IMR-90 (cell line): ENCODE measurements around the gene TMPRSS2. TPM values are rescaled to one million over a fixed set of nuclear protein-coding genes. Genes with fewer than 3 reads are reported as not detected.

Experiments
- ATAC-seq: fragments of 200-7000 bp; cut with Tn5 transposase; 2 replicates; pipeline ENCODE4 v1.9.1; 2020; ENCODE audit warnings: low read depth, mild to moderate bottlenecking, moderate library complexity
- BruUV-seq: library from RNA; stranded (reverse); fragments of 400-500 nt; replicated peaks from 2 replicates; lab custom pipeline; 2021; lab: Mats Ljungman, UMichigan
- CTCF ChIA-PET: fragments of 300-600 bp; formaldehyde crosslinking; extraction: SDS; loops from one replicate; lab custom pipeline; 2021; ENCODE audit warnings: antibody characterized with exemption; lab: Yijun Ruan, JAX
- POLR2A ChIA-PET: fragments of 300-600 bp; sonication (Branson Sonifier 250); formaldehyde crosslinking; loops from one replicate; lab custom pipeline; 2022; ENCODE audit warnings: antibody characterized with exemption; ENCODE audit not compliant: unreplicated experiment; lab: Charles Lee
- DNase-seq: peaks from one replicate; pipeline ENCODE4 v3.0.0; 2013
- H2AFZ ChIP-seq: replicated peaks from 2 replicates; pipeline ENCODE3; 2013; ENCODE audit warnings: low read length, mild to moderate bottlenecking; ENCODE audit not compliant: poor library complexity
- H2AK5ac ChIP-seq: 2 replicates; pipeline ENCODE4 v1.6.1; 2013; ENCODE audit warnings: low read depth, low read length, inconsistent platforms
- H2AK9ac ChIP-seq: replicated peaks from 2 replicates; pipeline ENCODE3; 2013; ENCODE audit warnings: mild to moderate bottlenecking, low read depth, low read length, moderate library complexity; ENCODE audit not compliant: poor library complexity
- H2BK120ac ChIP-seq: 2 replicates; pipeline ENCODE4 v1.6.1; 2013; ENCODE audit warnings: low read depth, low read length, inconsistent platforms
- H2BK15ac ChIP-seq: 3 replicates; pipeline ENCODE4 v1.6.1; 2013; ENCODE audit warnings: low read depth, low read length, inconsistent platforms
- H2BK20ac ChIP-seq: 2 replicates; pipeline ENCODE4 v1.6.1; 2013; ENCODE audit warnings: low read depth, mild to moderate bottlenecking, inconsistent platforms, low read length, moderate library complexity
- H2BK5ac ChIP-seq: 2 replicates; pipeline ENCODE4 v1.6.1; 2013; ENCODE audit warnings: mild to moderate bottlenecking, low read depth, low read length, inconsistent platforms; ENCODE audit not compliant: poor library complexity, severe bottlenecking
- H3K14ac ChIP-seq: replicated peaks from 2 replicates; pipeline ENCODE4 v1.6.1; 2013; ENCODE audit warnings: low read depth, low read length, inconsistent platforms
- H3K18ac ChIP-seq: 2 replicates; pipeline ENCODE4 v1.6.1; 2013; ENCODE audit warnings: low read depth, low read length, control low read depth
- H3K23ac ChIP-seq: 2 replicates; pipeline ENCODE4 v1.6.1; 2013; ENCODE audit warnings: low read depth, low read length, inconsistent platforms
- H3K27ac ChIP-seq: 2 replicates; pipeline ENCODE4 v1.5.1; 2013; ENCODE audit warnings: mild to moderate bottlenecking, control low read depth, low read length; ENCODE audit not compliant: insufficient read depth
- H3K27me3 ChIP-seq: 2 replicates; pipeline ENCODE4 v1.6.1; 2013; ENCODE audit warnings: low read length; ENCODE audit not compliant: control insufficient read depth, insufficient read depth
- H3K36me3 ChIP-seq: 2 replicates; pipeline ENCODE4 v1.6.1; 2013; ENCODE audit warnings: low read length, mixed read lengths; ENCODE audit not compliant: control insufficient read depth, insufficient read depth
- H3K4ac ChIP-seq: 2 replicates; pipeline ENCODE4 v1.6.1; 2013; ENCODE audit warnings: low read depth, low read length, inconsistent platforms
- H3K4me1 ChIP-seq: 2 replicates; pipeline ENCODE4 v1.6.1; 2013; ENCODE audit warnings: low read length, mixed read lengths; ENCODE audit not compliant: control insufficient read depth, insufficient read depth
- H3K4me2 ChIP-seq: 2 replicates; pipeline ENCODE4 v1.6.1; 2013; ENCODE audit warnings: low read depth, mild to moderate bottlenecking, control low read depth, low read length, moderate library complexity
- H3K4me3 ChIP-seq: 2 replicates; pipeline ENCODE4 v1.5.1; 2013; ENCODE audit warnings: low read depth, mild to moderate bottlenecking, control low read depth, low read length, moderate library complexity; ENCODE audit not compliant: insufficient read depth
- H3K56ac ChIP-seq: 2 replicates; pipeline ENCODE4 v1.6.1; 2013; ENCODE audit warnings: low read length, inconsistent platforms; ENCODE audit not compliant: insufficient read depth; ENCODE audit errors: extremely low read depth
- H3K79me1 ChIP-seq, 2 experiments: 2 replicates each; pipeline ENCODE4 v1.6.1; 2013; ENCODE audit warnings: low read length in 2 of 2, inconsistent platforms in 1 of 2, low read depth in 1 of 2
- H3K9ac ChIP-seq: 2 replicates; pipeline ENCODE4 v1.6.1; 2013; ENCODE audit warnings: low read depth, low read length, control low read depth
- H3K9me1 ChIP-seq: 2 replicates; pipeline ENCODE4 v1.6.1; 2013; ENCODE audit warnings: low read length, inconsistent platforms; ENCODE audit not compliant: insufficient read depth
- H3K9me3 ChIP-seq: 2 replicates; pipeline ENCODE4 v1.6.1; 2013; ENCODE audit warnings: low read length; ENCODE audit not compliant: control insufficient read depth, insufficient read depth
- H4K20me1 ChIP-seq: 2 replicates; pipeline ENCODE4 v1.6.1; 2013; ENCODE audit warnings: low read length, inconsistent platforms; ENCODE audit not compliant: insufficient read depth
- H4K5ac ChIP-seq: 2 replicates; pipeline ENCODE4 v1.6.1; 2013; ENCODE audit warnings: mild to moderate bottlenecking, low read depth, low read length, control low read depth
- H4K8ac ChIP-seq, 2 experiments: 2 replicates each; pipeline ENCODE4 v1.6.1; 2013; ENCODE audit warnings: low read depth in 2 of 2, low read length in 2 of 2, control low read depth in 1 of 2, inconsistent platforms in 1 of 2
- H4K91ac ChIP-seq: 2 replicates; pipeline ENCODE4 v1.6.1; 2013; ENCODE audit warnings: low read depth, low read length, inconsistent platforms; ENCODE audit not compliant: insufficient read depth
- BHLHE40 ChIP-seq: fragments of 150-350 bp; IDR thresholded peaks from 2 replicates; pipeline ENCODE4 v1.6.1; 2016; ENCODE audit warnings: mild to moderate bottlenecking, low read depth, low read length
- CEBPB ChIP-seq: IDR thresholded peaks from 2 replicates; pipeline ENCODE4 v1.6.1; 2012; ENCODE audit warnings: low read depth, low read length, improper control_type of control experiment
- CHD1 ChIP-seq: IDR thresholded peaks from 2 replicates; pipeline ENCODE4 v1.6.1; 2012; ENCODE audit warnings: low read depth, low read length, improper control_type of control experiment
- MAFK ChIP-seq: IDR thresholded peaks from 2 replicates; pipeline ENCODE4 v1.6.1; 2012; ENCODE audit warnings: low read depth, low read length, improper control_type of control experiment
- MAZ ChIP-seq: IDR thresholded peaks from 2 replicates; pipeline ENCODE4 v1.6.1; 2012; ENCODE audit warnings: low read depth, mild to moderate bottlenecking, low read length, improper control_type of control experiment, moderate library complexity, borderline replicate concordance
- MXI1 ChIP-seq: IDR thresholded peaks from 2 replicates; pipeline ENCODE4 v1.6.1; 2012; ENCODE audit warnings: low read depth, mild to moderate bottlenecking, low read length, moderate library complexity, borderline replicate concordance
- NFE2L2 ChIP-seq: fragments of 150-350 bp; IDR thresholded peaks from 2 replicates; pipeline ENCODE4 v1.6.1; 2016; ENCODE audit warnings: low read depth, mild to moderate bottlenecking, low read length
- POLR2A ChIP-seq: IDR thresholded peaks from 2 replicates; pipeline ENCODE4 v1.6.1; 2012; ENCODE audit warnings: mild to moderate bottlenecking, low read depth, low read length
- RAD21 ChIP-seq: IDR thresholded peaks from 2 replicates; pipeline ENCODE4 v1.6.1; 2012; ENCODE audit warnings: low read length, improper control_type of control experiment
- RCOR1 ChIP-seq: IDR thresholded peaks from 2 replicates; pipeline ENCODE4 v1.6.1; 2012; ENCODE audit warnings: mild to moderate bottlenecking, low read length, improper control_type of control experiment; ENCODE audit not compliant: insufficient replicate concordance
- RFX5 ChIP-seq: IDR thresholded peaks from 2 replicates; pipeline ENCODE4 v1.8.0; 2012; ENCODE audit warnings: low read depth, mild to moderate bottlenecking, low read length, moderate library complexity
- SMC3 ChIP-seq: fragments of 150-350 bp; IDR thresholded peaks from 2 replicates; pipeline ENCODE4 v1.6.1; 2016; ENCODE audit warnings: low read depth, mild to moderate bottlenecking, antibody characterized with exemption, low read length, moderate library complexity
- WGBS, 2 experiments: methylation state at CpG; one replicate each; pipeline versions ENCODE4 v1.1.5 to v1.1.7; 2013; ENCODE audit warnings: missing lambda C conversion rate in 2 of 2; ENCODE audit not compliant: insufficient read length in 1 of 2; ENCODE audit errors: extremely low coverage in 2 of 2; 5-methylcytosine and 5-hydroxymethylcytosine counted together
- dilution Hi-C: fragments of 300-500 bp; cut with HindIII; formaldehyde crosslinking; loops from one replicate; pipeline ENCODE4 v1.14.3; 2018; ENCODE audit warnings: low sequenced_read_pairs; ENCODE audit not compliant: unreplicated experiment
- in situ Hi-C: fragments of 300-500 bp; cut with MboI; formaldehyde crosslinking; loops from 3 replicates; pipeline ENCODE4 v1.14.3; 2019; ENCODE audit warnings: low sequenced_read_pairs, inconsistent platforms, mixed read lengths
- intact Hi-C: fragments of 100-400 bp; cut with micrococcal nuclease; formaldehyde crosslinking; loops from 2 replicates; pipeline ENCODE4 v1.10.0; 2022
- polyA plus RNA-seq, 3 experiments: library from polyadenylated mRNA; depleted of rRNA; stranded (reverse); fragments of >200 nt; gene quantifications; 2 replicates each; pipeline ENCODE4 v1.2.3, GENCODE V29; 2012; ENCODE audit warnings: low replicate concordance in 1 of 3
- total RNA-seq: library from RNA; depleted of rRNA; stranded (reverse); fragments of >200 nt; gene quantifications from 2 replicates; pipeline ENCODE4 v1.2.3, GENCODE V29; 2012
- TF ChIP-seq, protein P1 (sequence below): conservative IDR thresholded peaks from 2 replicates; pipeline ENCODE4 v1.5.1; 2012; ENCODE audit warnings: mild to moderate bottlenecking, low read depth, low read length, improper control_type of control experiment
- TF ChIP-seq, protein P2 (sequence below): fragments of 150-350 bp; IDR thresholded peaks from 2 replicates; pipeline ENCODE4 v1.6.1; 2017; ENCODE audit warnings: mild to moderate bottlenecking, antibody characterized with exemption, low read length, low read depth
- TF ChIP-seq, protein P3 (sequence below): fragments of 150-350 bp; IDR thresholded peaks from 2 replicates; pipeline ENCODE4 v1.6.1; 2016; ENCODE audit warnings: low read depth, mild to moderate bottlenecking, low read length, moderate library complexity, borderline replicate concordance

TMPRSS2 gene
- total and polyA plus RNA-seq, 2 of the 4 experiments (the other 2 are of a cell fraction): not detected

DNA sequence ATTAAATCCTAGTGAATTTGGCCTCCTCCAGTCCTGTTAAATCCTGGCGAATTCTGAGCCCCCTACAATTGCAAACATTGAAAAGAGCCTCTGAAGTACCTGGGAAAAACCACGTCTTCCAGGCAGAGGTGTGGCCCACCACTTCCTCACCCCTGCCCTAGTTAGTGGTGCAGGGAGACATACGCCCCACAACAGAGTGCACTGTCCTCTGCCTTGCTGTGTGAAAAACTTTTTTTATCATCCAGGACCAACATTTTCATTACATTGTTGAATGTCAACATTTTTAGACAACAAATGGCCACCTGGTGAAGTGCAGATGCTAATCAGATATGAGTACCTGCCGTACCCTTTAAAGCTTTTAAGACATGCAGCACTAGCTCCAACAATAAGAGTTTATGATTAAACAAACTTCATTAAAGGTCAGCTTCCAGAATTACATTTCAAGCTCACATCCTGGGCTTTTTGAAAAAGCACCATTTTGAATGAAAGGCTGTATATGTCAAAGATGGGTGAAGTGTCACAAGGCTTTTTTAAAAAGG, 13.6 kb upstream of the TMPRSS2 start:
- H2AK9ac ChIP-seq: no peak overlapping the region
- H3K14ac ChIP-seq: no peak overlapping the region
- no peak overlapping the region for H2BK5ac ChIP-seq
- no peak overlapping the region for H4K91ac ChIP-seq
- H3K4me3 ChIP-seq: no peak overlapping the region
- H4K8ac ChIP-seq: no peak overlapping the region
- H2AFZ ChIP-seq: no peak overlapping the region
- no peak overlapping the region for H2AK5ac ChIP-seq
- no peak overlapping the region for H3K4me2 ChIP-seq
- H2BK20ac ChIP-seq: no peak overlapping the region
- intact Hi-C loops (no loop called here), in situ Hi-C loops (no loop called here), dilution Hi-C loops (no loop called here)
- H3K9me1 ChIP-seq: no peaks in the 10 kb centered on the region
- no peak overlapping the region for H2BK15ac ChIP-seq
- ChIA-PET POLR2A (no interaction called here), CTCF (interaction anchor here (0.7 kb wide), 1 partner anchor 54 kb away, joined by 7 read pairs; no protein-coding TSS in a partner anchor)
- WGBS, 2 experiments: no CpG with 5 or more reads among the region's 4 CpGs
- H3K27me3 ChIP-seq: peaks cover 4% of the 10 kb centered on the region
- no peak overlapping the region for H3K9ac ChIP-seq
- TF ChIP-seq RAD21 (no peak), RCOR1 (no peak), NFE2L2 (no peak), MAFK (no peak), SMC3 (no peak), BHLHE40 (no peak), MAZ (no peak), POLR2A (no peak), MXI1 (no peak), RFX5 (no peak), CEBPB (no peak), CHD1 (no peak)
- TF ChIP-seq, protein P1, sequence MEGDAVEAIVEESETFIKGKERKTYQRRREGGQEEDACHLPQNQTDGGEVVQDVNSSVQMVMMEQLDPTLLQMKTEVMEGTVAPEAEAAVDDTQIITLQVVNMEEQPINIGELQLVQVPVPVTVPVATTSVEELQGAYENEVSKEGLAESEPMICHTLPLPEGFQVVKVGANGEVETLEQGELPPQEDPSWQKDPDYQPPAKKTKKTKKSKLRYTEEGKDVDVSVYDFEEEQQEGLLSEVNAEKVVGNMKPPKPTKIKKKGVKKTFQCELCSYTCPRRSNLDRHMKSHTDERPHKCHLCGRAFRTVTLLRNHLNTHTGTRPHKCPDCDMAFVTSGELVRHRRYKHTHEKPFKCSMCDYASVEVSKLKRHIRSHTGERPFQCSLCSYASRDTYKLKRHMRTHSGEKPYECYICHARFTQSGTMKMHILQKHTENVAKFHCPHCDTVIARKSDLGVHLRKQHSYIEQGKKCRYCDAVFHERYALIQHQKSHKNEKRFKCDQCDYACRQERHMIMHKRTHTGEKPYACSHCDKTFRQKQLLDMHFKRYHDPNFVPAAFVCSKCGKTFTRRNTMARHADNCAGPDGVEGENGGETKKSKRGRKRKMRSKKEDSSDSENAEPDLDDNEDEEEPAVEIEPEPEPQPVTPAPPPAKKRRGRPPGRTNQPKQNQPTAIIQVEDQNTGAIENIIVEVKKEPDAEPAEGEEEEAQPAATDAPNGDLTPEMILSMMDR: no peak
- TF ChIP-seq, protein P2, sequence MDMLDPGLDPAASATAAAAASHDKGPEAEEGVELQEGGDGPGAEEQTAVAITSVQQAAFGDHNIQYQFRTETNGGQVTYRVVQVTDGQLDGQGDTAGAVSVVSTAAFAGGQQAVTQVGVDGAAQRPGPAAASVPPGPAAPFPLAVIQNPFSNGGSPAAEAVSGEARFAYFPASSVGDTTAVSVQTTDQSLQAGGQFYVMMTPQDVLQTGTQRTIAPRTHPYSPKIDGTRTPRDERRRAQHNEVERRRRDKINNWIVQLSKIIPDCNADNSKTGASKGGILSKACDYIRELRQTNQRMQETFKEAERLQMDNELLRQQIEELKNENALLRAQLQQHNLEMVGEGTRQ: no peak
- TF ChIP-seq, protein P3, sequence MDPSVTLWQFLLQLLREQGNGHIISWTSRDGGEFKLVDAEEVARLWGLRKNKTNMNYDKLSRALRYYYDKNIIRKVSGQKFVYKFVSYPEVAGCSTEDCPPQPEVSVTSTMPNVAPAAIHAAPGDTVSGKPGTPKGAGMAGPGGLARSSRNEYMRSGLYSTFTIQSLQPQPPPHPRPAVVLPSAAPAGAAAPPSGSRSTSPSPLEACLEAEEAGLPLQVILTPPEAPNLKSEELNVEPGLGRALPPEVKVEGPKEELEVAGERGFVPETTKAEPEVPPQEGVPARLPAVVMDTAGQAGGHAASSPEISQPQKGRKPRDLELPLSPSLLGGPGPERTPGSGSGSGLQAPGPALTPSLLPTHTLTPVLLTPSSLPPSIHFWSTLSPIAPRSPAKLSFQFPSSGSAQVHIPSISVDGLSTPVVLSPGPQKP: no peak
- H3K56ac ChIP-seq: no peak overlapping the region
- no peak overlapping the region for H3K23ac ChIP-seq
- no peaks in the 10 kb centered on the region for H3K4me1 ChIP-seq
- no peak for DNase-seq
- BruUV-seq: no TSS peak
- no peak overlapping the region for H3K18ac ChIP-seq
- no peak overlapping the region for H4K5ac ChIP-seq
- ATAC-seq: no peak
- H3K27ac ChIP-seq: no peak overlapping the region
- no peaks in the 10 kb centered on the region for H3K9me3 ChIP-seq
- H3K4ac ChIP-seq: no peak overlapping the region
- H4K20me1 ChIP-seq: no peaks in the 10 kb centered on the region
- H2BK120ac ChIP-seq: no peak overlapping the region
- no peaks in the 10 kb centered on the region for H3K36me3 ChIP-seq
- no peaks in the 10 kb centered on the region for H3K79me1 ChIP-seq
